GM18511 (cell line): Measurements from ENCODE around the gene RPL21.
"Not testable (repeated sequence)": the region's sequence is repeated elsewhere in the genome, so short reads cannot be mapped to it uniquely, and the experiment has no call there.

Experiments used
- ATAC-seq: cut with Tn5 transposase; IDR thresholded peaks from one replicate; pipeline ENCODE4 v1.9.1; 2021; ENCODE audit warnings: mild to moderate bottlenecking, moderate library complexity; ENCODE audit not compliant: unreplicated experiment

RPL21 gene

DNA sequence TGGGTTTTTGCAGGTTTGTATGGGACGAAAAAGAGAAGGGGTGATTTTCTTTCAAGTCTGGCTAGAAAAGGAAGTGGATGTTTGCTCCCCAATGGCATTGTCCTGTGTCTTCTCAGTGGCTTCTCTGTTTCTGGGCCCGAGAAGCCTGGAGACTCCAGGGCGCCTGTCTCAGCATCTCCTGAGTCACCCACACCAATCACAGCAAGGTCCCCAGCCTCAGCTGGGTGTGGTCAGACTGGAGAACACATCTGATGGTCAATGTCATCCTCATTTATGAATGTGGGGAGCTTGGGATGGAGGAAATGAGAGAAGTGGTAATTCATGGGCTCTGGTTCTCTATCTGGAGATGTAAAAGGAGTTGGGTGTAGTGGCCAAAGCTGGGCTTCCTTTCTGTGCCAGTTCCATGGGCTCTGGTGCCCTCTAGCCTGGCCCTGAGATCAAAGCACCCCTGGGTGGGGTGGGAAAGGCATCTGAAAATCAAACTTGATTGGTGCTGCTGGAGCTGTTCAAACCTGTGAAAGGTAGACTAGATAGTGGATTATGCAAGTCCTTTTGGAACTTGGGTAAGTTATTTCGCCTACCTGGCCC is 32.6 kb downstream of the RPL21 start:
- no peak for ATAC-seq

- ATAC-seq = no peak
These were observed 37.0 kb downstream of the RPL21 start for GRCh38 chr13:27288392-27288791.

DNA sequence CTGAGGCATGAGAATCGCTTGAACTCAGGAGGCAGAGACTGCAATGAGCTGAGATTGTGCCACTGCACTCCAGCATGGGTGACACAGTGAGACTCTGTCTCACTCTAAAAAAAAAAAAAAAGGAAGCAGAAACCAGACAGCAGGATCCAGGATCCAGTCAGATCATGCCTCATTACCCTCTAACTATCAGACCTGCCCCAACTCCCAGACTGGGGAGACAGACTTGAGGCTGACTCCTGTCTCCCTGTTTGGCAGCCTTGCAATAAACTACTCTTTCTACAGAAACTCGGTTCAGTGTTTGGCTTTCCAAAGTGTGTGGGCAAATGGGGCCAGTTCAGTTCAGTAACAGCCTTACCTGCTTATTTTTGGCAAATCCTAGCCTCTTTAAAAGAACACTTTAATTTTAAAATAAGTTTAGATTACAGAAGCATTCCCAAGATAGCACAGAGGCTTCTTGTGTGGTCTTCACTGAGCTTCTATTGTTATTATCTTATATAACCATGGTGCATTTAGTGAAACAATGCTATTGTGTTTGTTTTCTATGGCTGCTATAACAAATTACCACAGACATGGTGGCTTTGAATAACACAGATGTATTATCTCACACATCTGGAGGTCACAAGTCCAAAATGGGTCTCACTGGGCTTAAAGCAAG is 37.8 kb downstream of the RPL21 start:
- ATAC-seq = no peak

DNA sequence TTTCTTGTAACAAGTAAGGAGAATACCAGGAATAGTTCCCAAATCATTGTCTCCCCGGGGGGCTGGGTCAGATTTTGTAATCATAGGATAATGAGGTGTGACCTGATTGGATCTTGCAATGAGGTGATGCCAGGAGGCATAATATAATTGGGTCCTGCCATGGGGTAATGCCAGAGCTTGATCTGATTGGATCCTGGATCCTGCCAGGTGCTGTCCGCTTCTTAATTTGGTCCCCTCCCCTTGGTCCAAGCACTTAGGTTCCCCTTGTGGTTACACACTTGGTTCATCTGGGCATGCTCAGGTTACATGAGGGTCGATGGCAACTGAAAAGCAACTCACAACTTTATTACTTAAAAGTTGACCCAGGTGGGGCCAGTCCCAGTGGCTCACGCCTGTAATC is 39.4 kb downstream of the RPL21 start:
- ATAC-seq = no peak

GRCh38 chr13:27291967-27292366 is 40.6 kb downstream of the RPL21 start:
- not testable (repeated sequence) for ATAC-seq

- ATAC-seq = no peak
These were observed 41.8 kb downstream of the RPL21 start for GRCh38 chr13:27293076-27293691.

DNA sequence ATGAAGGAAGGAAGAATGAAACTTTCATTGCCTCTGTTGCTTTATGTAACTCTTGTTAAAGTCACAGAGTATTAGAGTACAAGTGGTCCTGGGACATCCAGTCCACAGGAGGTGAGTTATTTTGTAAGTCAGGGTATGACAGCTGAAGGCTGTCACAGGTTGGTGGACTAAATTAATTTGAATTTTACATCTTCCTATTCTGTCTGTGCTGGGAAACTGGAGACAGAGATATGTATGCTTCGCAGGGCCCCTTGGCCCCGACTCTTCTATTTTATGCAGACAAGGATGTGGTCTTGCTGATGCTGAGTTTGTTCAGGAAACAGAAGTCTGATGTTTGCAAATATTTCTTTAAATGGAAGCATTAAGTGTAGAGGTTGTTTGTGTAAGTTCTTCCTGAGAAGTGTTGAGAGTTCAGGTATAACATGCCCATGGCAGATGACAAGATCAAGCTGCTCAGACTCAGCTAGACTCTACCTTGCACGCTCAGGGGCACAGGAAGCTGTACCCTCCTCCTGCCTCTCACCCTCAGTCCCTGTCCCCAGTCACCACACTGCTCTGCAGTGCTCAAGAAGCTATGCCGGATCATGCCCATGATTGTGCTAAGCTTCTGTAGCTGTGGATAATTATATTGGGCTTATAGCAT is 42.6 kb downstream of the RPL21 start:
- ATAC-seq = no peak

DNA sequence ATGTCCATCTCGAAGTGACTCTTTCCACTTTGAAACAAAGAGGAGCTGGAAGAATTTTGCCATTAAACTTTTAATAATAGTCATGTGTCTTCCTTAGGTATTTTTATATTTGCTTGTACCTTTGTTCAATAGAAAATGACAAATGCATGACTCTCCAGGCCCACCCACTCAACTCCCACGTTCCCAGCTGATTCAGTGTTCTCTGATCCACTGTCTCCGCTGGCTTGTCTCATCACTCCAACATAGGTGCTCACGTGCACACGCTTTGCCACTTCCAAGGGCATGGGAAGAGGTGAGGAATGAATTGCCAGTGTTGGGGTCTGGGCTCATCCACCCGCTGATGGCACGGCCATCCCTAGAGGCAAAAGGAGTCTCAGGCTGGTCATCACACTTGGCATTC is 43.7 kb downstream of the RPL21 start:
- no peak for ATAC-seq

- ATAC-seq = no peak
These were observed 44.3 kb downstream of the RPL21 start for GRCh38 chr13:27295660-27296059.

- no peak for ATAC-seq
These were observed 45.1 kb downstream of the RPL21 start for GRCh38 chr13:27296496-27296895.

DNA sequence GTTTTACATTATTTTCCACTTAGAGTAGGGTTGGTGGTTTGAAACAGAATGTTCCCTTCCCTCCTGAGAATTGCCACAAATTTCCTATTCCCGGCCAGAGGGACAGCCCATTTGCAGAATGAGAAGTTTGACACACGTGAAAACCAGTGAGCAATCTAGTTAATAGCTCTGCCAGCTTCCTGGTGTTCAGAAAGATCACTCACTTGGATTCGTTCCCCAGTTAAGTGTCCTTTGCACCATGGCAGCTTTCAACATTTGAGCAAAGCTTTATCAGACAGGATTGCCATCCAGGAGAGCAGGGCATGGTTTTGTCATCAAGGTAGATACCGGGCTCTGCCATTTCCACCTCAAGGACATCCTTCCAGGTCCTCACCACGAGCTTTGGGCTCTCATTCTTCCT is 47.5 kb downstream of the RPL21 start:
- no peak for ATAC-seq

GRCh38 chr13:27300406-27300805 is 49.0 kb downstream of the RPL21 start:
- not testable (repeated sequence) for ATAC-seq

- no peak for ATAC-seq
These were observed 49.7 kb downstream of the RPL21 start for GRCh38 chr13:27300941-27301586.

- ATAC-seq = no peak
These were observed 51.4 kb downstream of the RPL21 start for GRCh38 chr13:27302643-27303262.

GRCh38 chr13:27304099-27304498 is 52.7 kb downstream of the RPL21 start:
- ATAC-seq = no peak

- no peak for ATAC-seq
These were observed 53.3 kb downstream of the RPL21 start for GRCh38 chr13:27304611-27305010.
